Cardiac muscle cell (in vitro differentiated cells and primary cell): ENCODE results near the gene GMPR2. TPM values are rescaled to one million over a fixed set of nuclear protein-coding genes. Genes with fewer than 3 reads are reported as not detected.

ENCODE experiments used
- DNase-seq, 2 donors: peaks; one replicate each; pipeline versions ENCODE4 v3.0.0 to v3.0.0-alpha.2; 2010 to 2017; ENCODE audit warnings: low read depth in 1 of 2, low spot score in 1 of 2
- H3K27ac ChIP-seq: fragments of 200-600 bp; sonication (generic); 2 replicates; pipeline ENCODE4 v1.5.1; 2016
- H3K27me3 ChIP-seq: fragments of 200-600 bp; sonication (generic); 2 replicates; pipeline ENCODE4 v1.6.0; 2016; ENCODE audit warnings: control low read depth
- H3K36me3 ChIP-seq: fragments of 200-600 bp; sonication (generic); 2 replicates; pipeline ENCODE4 v1.5.1; 2016; ENCODE audit warnings: control low read depth
- H3K4me1 ChIP-seq: fragments of 200-600 bp; sonication (generic); 2 replicates; pipeline ENCODE4 v1.8.1; 2017; ENCODE audit warnings: low read depth, mild to moderate bottlenecking, mixed run types
- H3K4me3 ChIP-seq: fragments of 200-600 bp; sonication (generic); 2 replicates; pipeline ENCODE4 v1.5.1; 2016; ENCODE audit warnings: mild to moderate bottlenecking
- H3K9me3 ChIP-seq: fragments of 200-600 bp; sonication (generic); 2 replicates; pipeline ENCODE4 v1.5.1; 2017; ENCODE audit warnings: low read depth, mild to moderate bottlenecking, control low read depth
- polyA plus RNA-seq: library from polyadenylated mRNA; unstranded; fragments of >200 nt; fragmentation: Nextera tagmentation; extraction: Ambion mirVana; gene quantifications from 2 replicates; pipeline ENCODE4 v1.2.1, GENCODE V29; 2016
- total RNA-seq: library from RNA; depleted of rRNA; stranded (reverse); fragments of >200 nt; gene quantifications from 2 replicates; pipeline ENCODE4 v1.2.3, GENCODE V29; 2016
- TF ChIP-seq, protein P1 (sequence below): IDR thresholded peaks from 2 replicates; pipeline ENCODE4 v1.5.1; 2012; ENCODE audit warnings: low read depth, mild to moderate bottlenecking, low read length

GMPR2 gene
- 59.5 and 66.3 TPM in 2 replicates for total RNA-seq
- 57.6 and 66.8 TPM in 2 replicates for polyA plus RNA-seq

DNA sequence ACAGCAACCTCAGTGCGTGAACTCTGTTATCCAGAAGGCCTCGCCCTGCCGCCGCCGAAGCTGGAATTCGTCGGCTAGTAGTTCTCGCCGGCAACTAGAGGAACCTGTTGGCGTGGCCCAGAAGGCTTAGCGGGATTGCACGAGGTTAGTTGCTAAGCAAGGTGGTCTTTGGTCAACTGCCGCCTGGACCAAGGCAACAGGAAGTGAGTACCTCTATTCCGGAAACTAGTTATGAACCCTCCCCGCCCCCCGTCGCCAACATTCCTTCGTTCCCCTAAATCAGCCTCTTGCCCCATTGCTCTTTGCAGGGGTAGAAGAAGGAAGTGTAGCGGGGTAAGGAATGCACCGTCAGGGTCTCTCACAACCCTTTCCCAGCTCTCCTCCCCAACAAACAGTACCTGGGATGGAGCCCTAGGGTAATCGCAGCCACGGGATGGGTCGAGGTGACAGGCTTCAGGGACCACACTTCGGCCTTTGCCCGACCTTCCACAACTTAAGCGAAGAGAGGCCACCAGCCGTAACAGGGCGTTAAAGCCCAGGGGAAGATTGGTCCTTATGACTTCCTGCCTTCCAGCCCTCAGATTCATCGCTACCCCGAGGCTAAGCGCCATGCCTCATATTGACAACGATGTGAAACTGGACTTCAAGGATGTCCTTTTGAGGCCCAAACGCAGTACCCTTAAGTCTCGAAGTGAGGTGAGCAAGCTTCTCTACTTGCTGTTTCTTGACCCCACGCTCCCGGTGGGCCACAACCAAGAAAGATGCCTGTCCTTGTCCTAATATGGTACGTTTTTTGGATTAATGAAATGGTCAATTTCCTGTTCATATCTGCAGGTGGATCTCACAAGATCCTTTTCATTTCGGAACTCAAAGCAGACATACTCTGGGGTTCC is at the start of gene GMPR2:
GMPR2 (plus strand) TSS at position 285 of the 893 bp plus-strand sequence; CDS start at position 610, 325 bp downstream.
- Histone ChIP-seq H3K9me3 (no peaks in the 10 kb centered on the region), H3K4me1 (peaks cover 7% of the 10 kb centered on the region), H3K36me3 (peaks cover 16% of the 10 kb centered on the region), H3K27ac (peak within 1 kb of the TSS; percentile 79), H3K4me3 (peak within 1 kb of the TSS; percentile 93), H3K27me3 (no peaks in the 10 kb centered on the region)
- TF ChIP-seq, protein P1, sequence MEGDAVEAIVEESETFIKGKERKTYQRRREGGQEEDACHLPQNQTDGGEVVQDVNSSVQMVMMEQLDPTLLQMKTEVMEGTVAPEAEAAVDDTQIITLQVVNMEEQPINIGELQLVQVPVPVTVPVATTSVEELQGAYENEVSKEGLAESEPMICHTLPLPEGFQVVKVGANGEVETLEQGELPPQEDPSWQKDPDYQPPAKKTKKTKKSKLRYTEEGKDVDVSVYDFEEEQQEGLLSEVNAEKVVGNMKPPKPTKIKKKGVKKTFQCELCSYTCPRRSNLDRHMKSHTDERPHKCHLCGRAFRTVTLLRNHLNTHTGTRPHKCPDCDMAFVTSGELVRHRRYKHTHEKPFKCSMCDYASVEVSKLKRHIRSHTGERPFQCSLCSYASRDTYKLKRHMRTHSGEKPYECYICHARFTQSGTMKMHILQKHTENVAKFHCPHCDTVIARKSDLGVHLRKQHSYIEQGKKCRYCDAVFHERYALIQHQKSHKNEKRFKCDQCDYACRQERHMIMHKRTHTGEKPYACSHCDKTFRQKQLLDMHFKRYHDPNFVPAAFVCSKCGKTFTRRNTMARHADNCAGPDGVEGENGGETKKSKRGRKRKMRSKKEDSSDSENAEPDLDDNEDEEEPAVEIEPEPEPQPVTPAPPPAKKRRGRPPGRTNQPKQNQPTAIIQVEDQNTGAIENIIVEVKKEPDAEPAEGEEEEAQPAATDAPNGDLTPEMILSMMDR, result no peak
- no peak for DNase-seq

DNA sequence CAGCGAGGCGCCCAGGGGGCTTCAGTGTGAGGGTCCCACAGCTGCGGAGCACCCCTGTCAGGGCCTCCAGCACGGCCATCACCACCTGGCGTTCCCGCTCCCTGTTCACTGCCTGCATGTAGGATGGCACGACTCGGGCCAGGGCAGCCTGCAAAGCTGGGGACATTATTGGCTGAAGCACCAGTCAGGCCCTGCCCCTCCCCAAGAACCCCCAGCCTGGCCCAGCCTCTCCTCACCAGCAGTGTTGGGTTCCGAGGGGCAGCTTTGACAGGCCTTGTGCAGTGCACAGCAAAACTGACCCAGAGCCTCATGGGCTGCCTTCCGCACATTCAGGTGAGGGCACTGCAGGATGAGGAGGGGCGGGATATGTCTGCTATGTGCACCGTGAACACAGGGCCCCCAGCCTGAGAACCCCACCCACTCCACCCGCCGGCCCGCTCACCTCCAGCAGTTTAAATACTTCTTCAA is 49.7 kb upstream of the GMPR2 start:
- no peaks in the 10 kb centered on the region for H3K9me3 ChIP-seq
- no peak overlapping the region for H3K27ac ChIP-seq
- DNase-seq, result no peak
- TF ChIP-seq, protein P1, result no peak
- H3K4me1 ChIP-seq, result no peaks in the 10 kb centered on the region
- H3K4me3 ChIP-seq, result no peak overlapping the region
- H3K36me3 ChIP-seq, result peaks cover 21% of the 10 kb centered on the region
- no peaks in the 10 kb centered on the region for H3K27me3 ChIP-seq

DNA sequence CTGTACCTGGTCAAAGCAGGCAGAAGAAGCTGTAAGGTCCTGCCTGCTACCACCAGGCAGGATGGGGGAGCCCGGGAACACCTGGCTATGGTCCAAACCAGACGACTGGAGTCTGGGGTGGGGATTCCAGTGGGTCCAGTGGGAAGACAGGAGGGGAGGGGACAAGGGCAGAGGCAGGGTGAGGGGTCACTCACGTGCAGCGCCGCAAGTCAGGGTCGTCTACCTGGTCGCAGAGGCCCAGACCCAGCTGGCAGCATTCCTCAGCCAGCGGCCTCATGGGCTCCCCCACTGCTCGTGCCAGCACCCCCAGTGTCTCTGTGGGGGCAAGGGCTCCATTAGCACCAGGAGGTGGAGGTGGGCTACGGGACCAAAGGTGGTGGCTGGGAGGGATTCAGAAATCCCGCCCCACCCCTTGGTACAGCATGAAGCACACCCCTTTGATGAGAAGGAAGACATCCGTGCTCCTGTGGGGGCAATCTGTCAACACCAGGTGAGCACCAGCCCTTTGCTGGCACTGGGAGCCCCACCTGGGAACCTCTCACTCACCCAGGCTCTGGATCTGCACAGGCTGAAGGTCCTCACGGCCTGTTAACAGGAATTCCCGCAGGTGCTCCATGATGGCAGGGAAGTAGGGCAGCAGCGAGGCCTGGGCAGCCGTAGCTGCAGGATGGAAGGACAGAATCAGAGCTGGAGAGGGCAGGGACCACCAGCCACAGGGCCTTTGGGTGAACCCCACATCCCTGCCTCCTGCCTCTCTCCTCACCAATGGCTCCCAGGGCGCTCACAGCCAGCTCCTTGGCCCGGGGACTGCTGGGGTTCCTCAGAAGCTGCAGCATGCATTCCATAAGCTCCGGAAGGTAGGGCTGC is 48.4 kb upstream of the GMPR2 start:
- H3K4me3 ChIP-seq, result no peak overlapping the region
- H3K4me1 ChIP-seq, result no peaks in the 10 kb centered on the region
- no peaks in the 10 kb centered on the region for H3K27me3 ChIP-seq
- no peak for DNase-seq
- H3K27ac ChIP-seq, result no peak overlapping the region
- no peaks in the 10 kb centered on the region for H3K9me3 ChIP-seq
- TF ChIP-seq, protein P1, result no peak
- peaks cover 19% of the 10 kb centered on the region for H3K36me3 ChIP-seq

DNA sequence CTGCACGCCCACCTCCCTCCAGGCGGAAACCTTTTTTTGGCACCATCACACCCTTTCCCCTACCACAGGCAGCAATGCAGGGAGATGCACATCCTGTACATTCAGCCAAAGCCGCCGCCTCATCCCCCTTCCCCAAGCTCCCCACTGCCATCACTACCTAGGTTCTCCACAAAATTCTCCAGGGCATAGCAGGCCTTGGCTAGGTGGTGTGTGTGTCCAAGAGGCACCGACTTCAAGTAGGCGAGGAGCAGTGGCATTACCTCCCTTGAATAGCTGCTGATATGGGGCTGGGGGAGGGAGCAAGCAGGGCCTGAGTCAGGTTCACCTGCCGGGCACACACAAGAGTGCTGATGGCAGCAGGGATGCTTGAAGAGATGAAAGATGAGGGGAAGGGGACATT is 47.7 kb upstream of the GMPR2 start:
- no peaks in the 10 kb centered on the region for H3K9me3 ChIP-seq
- DNase-seq, result no peak
- H3K4me3 ChIP-seq, result no peak overlapping the region
- H3K27ac ChIP-seq, result no peak overlapping the region
- no peaks in the 10 kb centered on the region for H3K27me3 ChIP-seq
- TF ChIP-seq, protein P1, result no peak
- H3K36me3 ChIP-seq, result peaks cover 19% of the 10 kb centered on the region
- H3K4me1 ChIP-seq, result no peaks in the 10 kb centered on the region

DNA sequence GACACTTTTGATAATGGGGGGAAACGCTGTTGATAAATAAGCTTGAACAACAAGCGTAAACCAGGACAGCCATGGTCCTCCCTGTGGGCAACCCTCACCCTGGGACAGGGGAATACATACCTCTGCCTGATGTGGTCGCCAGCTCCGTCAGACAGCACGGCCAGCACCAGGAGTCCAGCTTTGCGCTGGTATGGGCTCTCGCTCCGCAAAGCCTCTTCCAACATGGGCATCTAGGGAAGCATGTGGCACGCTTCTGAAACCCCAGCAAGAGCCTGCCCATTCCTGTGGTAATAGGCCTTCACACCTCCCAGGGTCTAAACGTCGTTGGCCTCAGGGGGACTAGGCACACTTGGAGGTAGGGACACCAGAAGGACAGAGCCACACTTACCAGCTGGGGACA is 47.0 kb upstream of the GMPR2 start:
- Histone ChIP-seq H3K9me3 (no peaks in the 10 kb centered on the region), H3K36me3 (peaks cover 19% of the 10 kb centered on the region), H3K27me3 (no peaks in the 10 kb centered on the region), H3K4me3 (no peak overlapping the region), H3K27ac (no peak overlapping the region), H3K4me1 (no peaks in the 10 kb centered on the region)
- no peak for DNase-seq
- TF ChIP-seq, protein P1, result no peak
